GM12878 (cell line): ENCODE results near the gene TPRN. TPM values are rescaled to one million over a fixed set of nuclear protein-coding genes. Genes with fewer than 3 reads are reported as not detected.

Experiments used
- CBFB ChIP-seq: IDR thresholded peaks from 2 replicates; pipeline ENCODE4 v1.6.1; 2016; ENCODE audit warnings: antibody characterized with exemption, low read depth
- CHD4 ChIP-seq: fragments of 200-600 bp; sonication (generic); IDR thresholded peaks from 2 replicates; pipeline ENCODE4 v1.6.1; 2016; ENCODE audit warnings: mild to moderate bottlenecking
- DPF2 ChIP-seq: fragments of 450-650 bp; IDR thresholded peaks from 2 replicates; pipeline ENCODE4 v1.6.1; 2017; ENCODE audit warnings: mild to moderate bottlenecking
- IRF3 ChIP-seq: fragments of 450-650 bp; IDR thresholded peaks from 2 replicates; pipeline ENCODE4 v1.6.1; 2014; ENCODE audit warnings: mild to moderate bottlenecking
- KDM1A ChIP-seq: fragments of 200-600 bp; sonication (generic); IDR thresholded peaks from 2 replicates; pipeline ENCODE4 v1.6.1; 2016; ENCODE audit warnings: borderline replicate concordance
- MAX ChIP-seq: IDR thresholded peaks from 2 replicates; pipeline ENCODE4 v1.6.1; 2012; ENCODE audit warnings: low read depth, low read length, improper control_type of control experiment
- MEF2A ChIP-seq: IDR thresholded peaks from 2 replicates; pipeline ENCODE4 v1.6.1; 2011; ENCODE audit warnings: low read depth, mild to moderate bottlenecking, low read length, moderate library complexity; ENCODE audit not compliant: insufficient read depth
- MXI1 ChIP-seq: fragments of 150-350 bp; IDR thresholded peaks from 2 replicates; pipeline ENCODE4 v1.6.1; 2011; ENCODE audit warnings: low read depth, mild to moderate bottlenecking, inconsistent platforms, low read length, improper control_type of control experiment
- NBN ChIP-seq: fragments of 450-650 bp; IDR thresholded peaks from 2 replicates; pipeline ENCODE4 v1.6.1; 2016
- PBX3 ChIP-seq: IDR thresholded peaks from 2 replicates; pipeline ENCODE4 v1.6.1; 2011; ENCODE audit warnings: mild to moderate bottlenecking, low read depth, low read length, moderate library complexity; ENCODE audit not compliant: insufficient replicate concordance
- POLR2AphosphoS5 ChIP-seq: IDR thresholded peaks from 2 replicates; pipeline ENCODE4 v1.6.1; 2011; ENCODE audit warnings: mild to moderate bottlenecking, low read length, inconsistent platforms
- POU2F2 ChIP-seq: IDR thresholded peaks from 3 replicates; pipeline ENCODE4 v1.6.1; 2011; ENCODE audit warnings: low read depth, mild to moderate bottlenecking, low read length, borderline replicate concordance
- SREBF1 ChIP-seq: IDR thresholded peaks from 2 replicates; pipeline ENCODE4 v1.6.1; 2012; ENCODE audit warnings: mild to moderate bottlenecking, low read length
- STAT1 ChIP-seq: fragments of 450-650 bp; conservative IDR thresholded peaks from 2 replicates; pipeline ENCODE4 v1.6.1; 2014; ENCODE audit warnings: antibody characterized with exemption, mild to moderate bottlenecking
- TCF12 ChIP-seq: IDR thresholded peaks from 2 replicates; pipeline ENCODE4 v1.6.1; 2011; ENCODE audit warnings: low read depth, mild to moderate bottlenecking, low read length
- USF2 ChIP-seq: IDR thresholded peaks from 2 replicates; pipeline ENCODE4 v1.6.1; 2011; ENCODE audit warnings: low read depth, low read length, improper control_type of control experiment, borderline replicate concordance
- ZBTB40 ChIP-seq: fragments of 450-650 bp; IDR thresholded peaks from 2 replicates; pipeline ENCODE4 v1.6.1; 2016; ENCODE audit warnings: mild to moderate bottlenecking, moderate library complexity, borderline replicate concordance
- ZNF274 ChIP-seq: IDR thresholded peaks from one replicate; pipeline ENCODE4 v1.8.0; 2011; ENCODE audit not compliant: insufficient read length, insufficient read depth
- ZNF592 ChIP-seq: fragments of 450-650 bp; IDR thresholded peaks from 2 replicates; pipeline ENCODE4 v1.6.1; 2017; ENCODE audit warnings: mild to moderate bottlenecking, moderate library complexity
- polyA plus RNA-seq, 11 experiments: library from polyadenylated mRNA; depleted of rRNA in 4 of 11; unstranded in 6 of 11; stranded (reverse) in 5 of 11; fragments of >200 nt; fragmentation: Nextera tagmentation in 4 of 11; fragmentation: Illumina TruSeq in 1 of 11; extraction: Ambion mirVana in 4 of 11; extraction: Trizol in 1 of 11; gene quantifications; 1 replicate in 1 of 11; 2 replicates in 10 of 11; pipeline versions ENCODE4 v1.2.1 to v1.2.3, GENCODE V29; 2011 to 2016; ENCODE audit warnings: inconsistent platforms in 2 of 11, missing spikeins in 2 of 11, low read depth in 1 of 11
- total RNA-seq, 4 experiments: library from RNA; depleted of rRNA in 3 of 4; stranded (reverse); fragments of >200 nt in 3 of 4; fragmentation: Illumina TruSeq in 1 of 4; extraction: Trizol in 1 of 4; gene quantifications; 2 replicates each; pipeline versions ENCODE4 v1.2.1 to v1.2.3, GENCODE V29; 2013 to 2021

TPRN gene
- total and polyA plus RNA-seq, 10 of the 15 experiments (the other 5 are each of a cell fraction or from before 2014, with no cell fraction given), result 0.18 to 19.5 (median 3.1) TPM

GRCh38 chr9:137240841-137241489 is 40.4 kb upstream of the TPRN start, which contains the start of gene TUBB4B (continued):
- peak; percentile 100 for TF ChIP-seq DPF2
- TF ChIP-seq POU2F2, result peak; percentile 97
- TF ChIP-seq ZBTB40, result peak; percentile 41; the same call in 1 of the 2 replicates
- TF ChIP-seq SREBF1, result no peak; the same call in 1 of the 2 replicates
- no peak for TF ChIP-seq KDM1A
- TF ChIP-seq PBX3, result peak; percentile 100
- peak; percentile 100 for TF ChIP-seq IRF3
- TF ChIP-seq MEF2A, result 0 out of 2 replicates have a peak, but pooled peaks have one; percentile 48
- peak; percentile 98 for TF ChIP-seq CBFB
- TF ChIP-seq MAX, result peak; percentile 19; the same call in 1 of the 2 replicates
- peak; percentile 93 for TF ChIP-seq STAT1
- TF ChIP-seq MXI1, result peak; percentile 52; the same call in 1 of the 2 replicates
- TF ChIP-seq CHD4, result no peak
- TF ChIP-seq ZNF274, result no peak
- TF ChIP-seq POLR2AphosphoS5, result peak; percentile 99
- no peak; the same call in 1 of the 2 replicates for TF ChIP-seq USF2
- TF ChIP-seq ZNF592, result no peak
- peak; percentile 83 for TF ChIP-seq TCF12
- TF ChIP-seq NBN, result peak; percentile 55
